ENCODE measurements around the gene CNPY4. TPM values are rescaled to one million over a fixed set of nuclear protein-coding genes. Genes with fewer than 3 reads are reported as not detected.

CNPY4 gene
- total RNA-seq, 2 donors from 2014 or later, result 11.1 to 18.8 TPM

- H3K36me3 Mint-ChIP-seq (ENCODE audit: insufficient read depth in 2 of 2), result no peaks in the 10 kb centered on the region
- H3K4me1 Mint-ChIP-seq (ENCODE audit: low read depth), result peaks cover 64% of the 10 kb centered on the region
- peak overlapping the region; percentile 28 to 47 for H3K4me3 Mint-ChIP-seq
- DNase-seq (no peak), ATAC-seq (replicated peaks in 1 of 2) (no peak)
- H3K9me3 Mint-ChIP-seq, result no peaks in the 10 kb centered on the region
- H3K27me3 Mint-ChIP-seq (ENCODE audit: low read depth), result peaks cover 7% of the 10 kb centered on the region
- H3K27ac Mint-ChIP-seq, result no peak overlapping the region
Measured at GRCh38 chr7:100163006-100163531, 43.6 kb downstream of the CNPY4 start.

DNA sequence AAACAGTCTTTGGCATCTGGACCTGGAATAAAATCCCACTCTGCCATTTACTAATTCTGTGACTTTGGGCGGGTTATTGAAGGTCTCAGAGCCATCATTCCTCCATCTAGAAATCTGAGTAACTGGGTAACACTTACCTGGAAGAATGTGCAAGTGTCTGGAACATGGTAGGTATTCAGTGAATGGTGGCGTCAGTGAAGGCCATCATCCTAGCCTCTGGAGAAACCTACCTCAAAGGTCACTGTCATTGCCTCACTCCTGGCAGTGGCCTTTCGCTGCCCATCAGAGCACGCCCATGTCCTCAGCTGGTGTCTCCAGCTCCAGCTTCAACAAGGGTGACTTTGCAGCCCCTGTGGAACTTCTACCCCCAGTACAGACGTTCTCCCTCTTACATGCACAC, 44.4 kb downstream of the CNPY4 start:
- Mint-ChIP-seq H3K4me3 (peak overlapping the region in 1 of 2 donors; percentile 47), H3K36me3 (ENCODE audit: insufficient read depth in 2 of 2) (no peaks in the 10 kb centered on the region), H3K4me1 (ENCODE audit: low read depth) (peaks cover 69% of the 10 kb centered on the region), H3K9me3 (no peaks in the 10 kb centered on the region), H3K27me3 (ENCODE audit: low read depth) (peaks cover 11% of the 10 kb centered on the region), H3K27ac (no peak overlapping the region)
- ATAC-seq (replicated peaks in 1 of 2), result no peak
- no peak for DNase-seq

DNA sequence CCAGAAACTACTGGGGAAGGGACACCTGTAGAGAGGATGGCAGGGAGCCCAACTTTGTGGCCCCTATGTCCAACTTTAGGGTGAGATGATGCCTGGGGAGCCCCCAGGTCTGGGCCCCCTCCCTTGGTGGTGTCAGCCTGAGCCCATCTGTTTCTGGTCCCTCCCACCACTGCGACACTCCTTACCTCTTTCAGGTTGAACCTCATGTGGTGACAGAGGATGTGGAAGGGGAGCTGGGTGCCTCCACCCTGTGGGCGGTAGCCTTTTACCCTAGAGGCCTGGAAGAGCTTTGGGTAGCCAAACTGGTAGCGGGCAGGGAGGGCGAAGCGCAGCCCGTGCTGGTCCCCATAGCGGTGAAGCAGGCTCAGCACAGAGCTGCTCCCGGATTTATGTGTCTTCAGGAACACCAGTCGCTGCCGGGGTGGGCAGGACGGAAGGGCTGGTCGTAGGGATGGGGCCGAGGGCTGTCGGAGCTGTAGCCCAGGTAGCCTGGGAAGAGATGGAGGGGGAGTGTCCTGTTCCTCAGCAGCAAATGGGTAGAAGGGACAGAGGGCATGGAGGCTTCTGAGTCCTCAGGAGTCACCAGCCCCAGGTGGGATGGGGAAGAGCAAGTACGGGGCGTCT, 47.0 kb downstream of the CNPY4 start:
- Mint-ChIP-seq H3K9me3 (no peaks in the 10 kb centered on the region), H3K4me1 (ENCODE audit: low read depth) (peaks cover 82% of the 10 kb centered on the region), H3K27me3 (ENCODE audit: low read depth) (peaks cover 11% of the 10 kb centered on the region), H3K4me3 (peak overlapping the region; percentile 81 to 85), H3K36me3 (ENCODE audit: insufficient read depth in 2 of 2) (no peaks in the 10 kb centered on the region), H3K27ac (no peak overlapping the region)
- DNase-seq (peak; percentile 58 to 59), ATAC-seq (replicated peaks in 1 of 2) (peak; percentile 66 to 68)

DNA sequence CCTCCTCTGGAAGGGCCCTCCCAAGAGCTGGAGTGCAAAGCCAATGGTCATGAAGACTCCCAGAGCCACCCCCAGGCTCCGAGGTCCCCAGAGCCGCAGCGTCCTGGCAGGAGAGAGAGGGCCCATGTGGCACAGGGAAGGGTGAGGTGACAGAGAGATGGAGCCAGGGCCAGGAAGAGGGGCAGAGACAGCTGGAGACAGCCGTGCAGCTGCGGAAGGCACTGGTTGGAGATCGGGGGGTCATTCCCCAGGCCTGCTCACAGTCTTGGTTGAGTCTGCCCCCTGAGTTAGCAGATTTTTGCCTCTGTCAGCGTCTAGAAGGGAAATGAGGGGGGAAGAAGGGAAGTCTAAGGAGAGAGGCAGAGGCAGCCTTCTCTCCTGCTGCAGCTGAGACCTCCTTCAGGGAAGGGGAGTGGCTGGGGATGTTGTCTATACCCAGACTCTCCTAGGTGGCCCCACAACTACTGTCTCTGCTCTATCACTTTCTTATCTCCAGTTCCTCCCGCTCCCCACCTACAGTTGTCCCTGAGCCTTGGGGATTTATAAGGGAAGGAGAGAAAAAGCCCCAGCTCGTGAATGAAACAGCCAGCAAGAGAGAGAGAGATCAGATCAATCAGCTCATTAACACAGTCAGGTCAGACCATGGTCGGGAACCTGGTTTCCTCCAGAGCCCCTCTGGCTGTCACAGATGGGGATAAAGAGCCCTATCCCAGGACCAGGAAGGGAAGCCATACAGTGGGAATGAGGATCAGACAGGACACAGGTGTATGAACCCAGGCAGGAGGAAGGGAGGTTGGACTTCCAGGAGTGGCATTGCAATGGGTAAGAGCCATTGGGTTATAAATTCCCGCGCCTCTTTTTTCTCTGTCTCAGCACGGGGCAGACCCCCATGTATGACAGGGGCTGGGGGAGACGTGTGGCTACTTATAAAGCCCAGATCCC, 47.8 kb downstream of the CNPY4 start:
- Mint-ChIP-seq H3K4me1 (ENCODE audit: low read depth) (peaks cover 79% of the 10 kb centered on the region), H3K27ac (no peak overlapping the region), H3K4me3 (peak overlapping the region; percentile 81 to 85), H3K9me3 (no peaks in the 10 kb centered on the region), H3K36me3 (ENCODE audit: insufficient read depth in 2 of 2) (no peaks in the 10 kb centered on the region), H3K27me3 (ENCODE audit: low read depth) (peaks cover 11% of the 10 kb centered on the region)
- DNase-seq (no peak), ATAC-seq (replicated peaks in 1 of 2) (no peak)

DNA sequence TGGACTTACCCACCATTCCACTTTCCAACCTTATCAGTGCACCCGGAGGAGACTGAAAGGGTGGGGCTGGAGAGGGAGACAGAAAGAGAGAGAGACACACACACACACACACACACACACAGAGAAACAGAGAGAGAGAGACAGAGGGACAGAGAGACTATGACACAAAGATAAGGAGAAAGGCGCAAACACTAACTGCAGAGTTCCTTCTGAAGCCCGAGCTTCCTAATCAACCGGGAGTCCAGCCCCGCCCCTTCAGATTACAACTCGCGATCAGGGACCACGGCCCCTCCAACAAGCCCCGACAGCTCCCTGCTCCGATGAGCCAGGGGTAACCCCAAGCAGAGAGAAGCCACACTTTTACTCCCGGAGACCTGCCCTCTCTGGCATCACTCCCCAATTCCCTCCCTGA, 48.5 kb downstream of the CNPY4 start:
- Mint-ChIP-seq H3K36me3 (ENCODE audit: insufficient read depth in 2 of 2) (no peaks in the 10 kb centered on the region), H3K27me3 (ENCODE audit: low read depth) (peaks cover 11% of the 10 kb centered on the region), H3K4me1 (ENCODE audit: low read depth) (peaks cover 72% of the 10 kb centered on the region), H3K27ac (no peak overlapping the region), H3K9me3 (no peaks in the 10 kb centered on the region), H3K4me3 (peak overlapping the region; percentile 81 to 85)
- ATAC-seq (replicated peaks in 1 of 2) (peak in 1 of 2 donors; percentile 3), DNase-seq (no peak)

DNA sequence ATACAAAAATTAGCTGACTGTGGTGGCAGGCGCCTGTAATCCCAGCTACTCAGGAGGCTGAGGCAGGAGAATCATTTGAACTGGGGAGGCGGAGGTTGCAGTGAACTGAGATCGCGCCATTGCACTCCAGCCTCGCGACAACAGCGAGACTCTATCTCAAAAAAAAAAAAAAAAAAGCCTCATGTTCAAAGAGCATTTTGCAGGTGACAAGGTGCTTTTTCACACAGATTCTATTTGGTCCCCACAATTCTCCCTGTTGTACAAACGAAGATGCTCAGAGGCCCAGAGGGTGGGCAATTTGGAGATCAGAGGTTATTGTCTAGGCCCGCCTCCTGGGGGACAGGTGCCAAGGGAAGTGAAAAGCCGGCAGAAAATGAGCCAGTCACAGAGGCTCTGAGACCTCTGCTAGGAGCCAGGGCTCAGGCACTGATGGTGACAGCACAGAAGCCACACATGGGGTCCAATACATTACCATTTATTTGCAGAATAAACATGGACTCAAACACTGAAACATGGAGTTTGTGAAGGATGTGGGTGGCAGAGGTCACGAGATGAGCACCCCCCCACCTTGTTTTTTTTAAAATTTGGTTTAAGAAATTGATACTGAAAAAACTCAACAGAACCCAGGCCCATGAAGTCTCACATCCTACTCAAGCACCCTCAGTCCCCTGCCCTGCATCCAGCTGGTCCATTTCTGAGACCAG, 49.9 kb downstream of the CNPY4 start:
- no peak for DNase-seq
- Mint-ChIP-seq H3K9me3 (no peaks in the 10 kb centered on the region), H3K27ac (no peak overlapping the region), H3K36me3 (ENCODE audit: insufficient read depth in 2 of 2) (no peaks in the 10 kb centered on the region), H3K27me3 (ENCODE audit: low read depth) (peaks cover 11% of the 10 kb centered on the region), H3K4me1 (ENCODE audit: low read depth) (peaks cover 58% of the 10 kb centered on the region), H3K4me3 (peak overlapping the region; percentile 81 to 85)
- peak in 1 of 2 donors; percentile 8 for ATAC-seq (replicated peaks in 1 of 2)

DNA sequence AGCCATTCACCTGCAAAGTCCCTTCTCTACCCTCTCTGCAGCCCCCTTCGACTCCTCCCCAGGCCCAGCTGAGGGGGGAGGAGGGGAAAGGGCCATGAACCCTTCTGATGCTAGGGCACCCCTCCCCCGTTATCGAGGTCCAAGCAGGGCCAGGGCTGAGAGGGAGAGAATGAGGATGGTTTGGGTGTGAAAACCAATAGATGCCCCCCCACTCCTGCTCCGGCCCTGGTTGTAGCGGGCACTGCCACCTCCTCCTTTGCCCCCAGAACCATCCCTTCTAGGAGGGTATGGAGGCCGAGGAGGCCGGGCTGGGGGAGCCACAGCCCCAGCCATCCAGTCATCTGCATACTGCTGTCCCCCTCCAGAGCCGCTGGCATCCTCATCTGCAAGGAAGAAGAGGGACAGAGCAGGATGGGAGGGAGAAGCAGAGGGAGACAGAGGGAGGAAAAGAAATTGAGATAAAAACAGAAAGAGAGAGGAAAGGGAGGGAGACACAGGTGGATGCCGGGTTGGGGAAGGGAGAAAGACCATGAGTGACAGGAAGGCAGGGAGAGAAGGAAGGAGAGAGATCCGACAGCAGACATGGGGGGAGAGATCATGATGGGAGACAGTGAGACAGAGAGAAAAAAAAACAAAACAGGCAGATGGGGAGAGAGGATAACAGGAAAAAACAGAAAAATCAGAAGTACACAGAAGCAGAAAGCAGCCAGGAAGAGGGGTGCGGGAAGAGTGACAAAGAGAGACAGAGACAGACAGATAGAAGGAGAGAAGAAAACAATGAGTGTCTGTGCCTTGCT, 50.9 kb downstream of the CNPY4 start:
- no peaks in the 10 kb centered on the region for H3K36me3 Mint-ChIP-seq (ENCODE audit: insufficient read depth in 2 of 2)
- ATAC-seq (replicated peaks in 1 of 2) (no peak), DNase-seq (no peak)
- H3K27me3 Mint-ChIP-seq (ENCODE audit: low read depth), result peaks cover 11% of the 10 kb centered on the region
- H3K4me3 Mint-ChIP-seq, result peak overlapping the region; percentile 71 to 85
- H3K4me1 Mint-ChIP-seq (ENCODE audit: low read depth), result peaks cover 62% of the 10 kb centered on the region
- H3K27ac Mint-ChIP-seq, result no peak overlapping the region
- no peaks in the 10 kb centered on the region for H3K9me3 Mint-ChIP-seq

DNA sequence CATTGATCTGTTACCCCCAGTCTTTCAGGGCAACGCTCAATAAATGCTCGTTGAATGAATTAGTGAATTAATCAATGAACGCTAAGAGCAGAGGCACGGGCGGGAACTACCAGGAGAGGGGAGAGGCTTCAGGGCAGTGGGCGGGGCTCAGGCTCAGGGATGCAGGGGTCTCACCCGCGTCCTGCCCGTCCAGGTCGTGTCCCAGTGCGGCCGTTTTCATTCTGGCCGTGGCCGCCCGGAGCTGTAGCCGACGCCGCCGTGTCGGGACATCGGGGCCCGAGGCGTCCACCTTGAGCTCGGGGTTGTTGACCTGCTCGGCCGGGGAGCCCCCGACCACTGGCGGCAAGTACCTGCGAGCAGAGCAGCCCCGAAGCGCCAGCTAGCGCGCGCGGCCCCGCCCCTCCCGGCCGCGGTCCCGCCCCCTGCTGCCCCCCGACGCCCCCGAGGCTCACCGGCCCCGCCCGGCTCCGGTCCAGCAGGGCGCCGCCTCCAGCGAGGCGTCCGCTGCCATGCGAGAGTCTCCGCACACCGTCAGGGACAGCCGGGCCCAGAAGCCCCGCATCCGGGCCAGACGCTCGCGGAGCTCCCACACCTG, 51.8 kb downstream of the CNPY4 start:
- H3K4me1 Mint-ChIP-seq (ENCODE audit: low read depth), result peaks cover 62% of the 10 kb centered on the region
- DNase-seq (peak; percentile 56 to 57), ATAC-seq (replicated peaks in 1 of 2) (peak; percentile 68 to 74)
- peaks cover 11% of the 10 kb centered on the region for H3K27me3 Mint-ChIP-seq (ENCODE audit: low read depth)
- no peak overlapping the region for H3K27ac Mint-ChIP-seq
- peak overlapping the region; percentile 71 to 85 for H3K4me3 Mint-ChIP-seq
- no peaks in the 10 kb centered on the region for H3K9me3 Mint-ChIP-seq
- no peaks in the 10 kb centered on the region for H3K36me3 Mint-ChIP-seq (ENCODE audit: insufficient read depth in 2 of 2)

GRCh38 chr7:100171840-100172239, 52.4 kb downstream of the CNPY4 start:
- DNase-seq (no peak), ATAC-seq (replicated peaks in 1 of 2) (peak; percentile 17 to 27)
- no peak overlapping the region for H3K27ac Mint-ChIP-seq
- H3K36me3 Mint-ChIP-seq (ENCODE audit: insufficient read depth in 2 of 2), result no peaks in the 10 kb centered on the region
- peaks cover 62% of the 10 kb centered on the region for H3K4me1 Mint-ChIP-seq (ENCODE audit: low read depth)
- H3K27me3 Mint-ChIP-seq (ENCODE audit: low read depth), result peaks cover 11% of the 10 kb centered on the region
- H3K4me3 Mint-ChIP-seq, result peak overlapping the region; percentile 65 to 77
- no peaks in the 10 kb centered on the region for H3K9me3 Mint-ChIP-seq

GRCh38 chr7:100173806-100174495, 54.5 kb downstream of the CNPY4 start:
- no peaks in the 10 kb centered on the region for H3K27me3 Mint-ChIP-seq (ENCODE audit: low read depth)
- no peak overlapping the region for H3K4me3 Mint-ChIP-seq
- no peak for ATAC-seq (replicated peaks in 1 of 2)
- no peak for DNase-seq
- peaks cover 0 to 2% of the 10 kb centered on the region in 2 donors for H3K36me3 Mint-ChIP-seq (ENCODE audit: insufficient read depth in 2 of 2)
- H3K4me1 Mint-ChIP-seq (ENCODE audit: low read depth), result peaks cover 51% of the 10 kb centered on the region
- no peak overlapping the region for H3K27ac Mint-ChIP-seq
- no peaks in the 10 kb centered on the region for H3K9me3 Mint-ChIP-seq

- no peak for DNase-seq
- Mint-ChIP-seq H3K27me3 (ENCODE audit: low read depth) (no peaks in the 10 kb centered on the region), H3K9me3 (no peaks in the 10 kb centered on the region), H3K36me3 (ENCODE audit: insufficient read depth in 2 of 2) (peaks cover 0 to 2% of the 10 kb centered on the region in 2 donors), H3K4me3 (no peak overlapping the region), H3K27ac (no peak overlapping the region), H3K4me1 (ENCODE audit: low read depth) (peaks cover 50% of the 10 kb centered on the region)
- no peak for ATAC-seq (replicated peaks in 1 of 2)
Measured at GRCh38 chr7:100174582-100174981, 55.1 kb downstream of the CNPY4 start.
